Liver (tissue), 9 donors: ENCODE data around the gene PAX8. TPM values are rescaled to one million over a fixed set of nuclear protein-coding genes. Genes with fewer than 3 reads are reported as not detected.
"Not testable (repeated sequence)": the region's sequence is repeated elsewhere in the genome, so short reads cannot be mapped to it uniquely, and the experiment has no call there.

ENCODE experiments used
- DNase-seq: peaks from one replicate; pipeline ENCODE4 v3.0.0-alpha.2; 2017; ENCODE audit warnings: low spot score
- H3K27ac ChIP-seq, 2 donors: one replicate each; pipeline ENCODE4 v1.7.0; 2013; ENCODE audit warnings: inconsistent platforms in 2 of 2, low read length in 2 of 2, control low read depth in 1 of 2, low read depth in 1 of 2, mild to moderate bottlenecking in 1 of 2
- H3K27me3 ChIP-seq, 4 donors: one replicate each; pipeline versions ENCODE4 v1.6.1 to v1.7.0; 2013; ENCODE audit warnings: low read length in 3 of 4, inconsistent platforms in 1 of 4, mild to moderate bottlenecking in 1 of 4, moderate library complexity in 1 of 4; ENCODE audit not compliant: control insufficient read depth in 4 of 4, insufficient read depth in 4 of 4
- H3K36me3 ChIP-seq, 4 donors: one replicate each; pipeline versions ENCODE4 v1.6.1 to v1.7.0; 2013; ENCODE audit warnings: low read length in 3 of 4, mild to moderate bottlenecking in 3 of 4, low read depth in 1 of 4, moderate library complexity in 1 of 4; ENCODE audit not compliant: control insufficient read depth in 4 of 4, insufficient read depth in 3 of 4
- H3K4me1 ChIP-seq, 4 donors: one replicate each; pipeline versions ENCODE4 v1.6.1 to v1.7.0; 2013; ENCODE audit warnings: low read length in 3 of 4, mild to moderate bottlenecking in 3 of 4, moderate library complexity in 1 of 4; ENCODE audit not compliant: control insufficient read depth in 4 of 4, insufficient read depth in 4 of 4
- H3K4me3 ChIP-seq, 3 donors: one replicate each; pipeline versions ENCODE4 v1.6.1 to v1.7.0; 2013; ENCODE audit warnings: low read length in 3 of 3, control low read depth in 1 of 3, low read depth in 1 of 3, mild to moderate bottlenecking in 1 of 3
- H3K9ac ChIP-seq, 2 donors: one replicate each; pipeline ENCODE4 v1.7.0; 2013; ENCODE audit warnings: low read length in 2 of 2, mild to moderate bottlenecking in 2 of 2, moderate library complexity in 2 of 2, control low read depth in 1 of 2, low read depth in 1 of 2
- H3K9me3 ChIP-seq, 4 donors: one replicate each; pipeline versions ENCODE4 v1.6.1 to v1.7.0; 2013; ENCODE audit warnings: low read length in 3 of 4; ENCODE audit not compliant: control insufficient read depth in 4 of 4
- EGR1 ChIP-seq, 2 donors: IDR thresholded peaks; 2 replicates each; pipeline ENCODE4 v1.6.1; 2016 to 2018; ENCODE audit warnings: antibody characterized with exemption in 2 of 2, low read depth in 2 of 2
- HNF4A ChIP-seq, 2 donors: conservative IDR thresholded peaks; 2 replicates each; pipeline ENCODE4 v1.6.1; 2016; ENCODE audit warnings: antibody characterized with exemption in 2 of 2, mild to moderate bottlenecking in 2 of 2
- REST ChIP-seq: IDR thresholded peaks from 2 replicates; pipeline ENCODE4 v1.6.1; 2016; ENCODE audit warnings: antibody characterized with exemption, mild to moderate bottlenecking
- RXRA ChIP-seq, 2 donors: IDR thresholded peaks; 2 replicates each; pipeline ENCODE4 v1.6.1; 2017 to 2018; ENCODE audit warnings: antibody characterized with exemption in 2 of 2, mild to moderate bottlenecking in 1 of 2
- TAF1 ChIP-seq: conservative IDR thresholded peaks from 2 replicates; pipeline ENCODE4 v1.6.1; 2016; ENCODE audit warnings: antibody characterized with exemption, mild to moderate bottlenecking
- WGBS: extraction: QIAGEN DNeasy Blood & Tissue Kit; methylation state at CpG from one replicate; pipeline ENCODE4 v1.1.7; 2013; 5-methylcytosine and 5-hydroxymethylcytosine counted together
- polyA plus RNA-seq, 2 donors: library from polyadenylated mRNA; stranded (reverse) in 1 of 2; unstranded in 1 of 2; fragments of 200-250 nt in 1 of 2; fragments of >200 nt in 1 of 2; fragmentation: Nextera tagmentation in 1 of 2; extraction: Ambion mirVana in 1 of 2; gene quantifications; one replicate each; pipeline versions ENCODE4 v1.2.1 to v1.2.3, GENCODE V29; 2013 to 2015
- total RNA-seq, 2 donors: library from RNA; depleted of rRNA; stranded (reverse); fragments of >200 nt; gene quantifications; one replicate each; pipeline ENCODE4 v1.2.3, GENCODE V29; 2014
- donor health status: healthy.
- donor health status: healthy.
- donor health status: healthy.
- donor health status: healthy.
- donor health status: healthy.

Gene PAX8
- total and polyA plus RNA-seq, 4 donors, result 0.09 to 0.85 (median 0.33) TPM

DNA sequence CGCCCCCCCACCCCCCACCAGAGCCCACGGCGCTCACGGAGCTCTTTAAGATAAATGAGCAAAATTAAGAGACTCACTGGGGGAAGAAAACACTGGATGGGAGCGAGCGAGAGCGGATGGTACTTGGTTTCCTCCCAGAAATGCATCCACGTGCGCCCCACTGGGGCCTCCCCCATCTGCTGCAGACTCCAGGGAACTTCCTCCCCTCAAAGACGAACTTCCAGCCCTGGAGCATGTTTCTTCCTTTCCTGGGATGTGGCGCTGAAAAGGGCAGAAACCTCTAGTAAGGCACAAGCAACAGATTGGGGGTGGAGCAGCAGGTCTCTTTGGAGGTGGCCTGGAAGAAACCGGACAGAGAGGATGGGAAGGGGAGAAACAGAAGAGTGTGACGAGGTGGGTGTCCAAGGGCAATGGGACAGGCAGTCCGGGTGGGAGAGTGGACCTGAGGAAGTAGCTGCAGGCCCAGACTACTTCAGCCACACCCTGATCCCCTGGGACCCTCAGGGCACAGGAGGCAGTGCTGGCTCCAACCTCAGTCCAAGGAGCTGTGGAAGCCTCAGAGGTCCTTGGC, 46.5 kb upstream of the PAX8 start:
- H3K9ac ChIP-seq, result peak overlapping the region in 1 of 2 donors; percentile 49
- peak overlapping the region; percentile 61 to 63 for H3K27ac ChIP-seq
- H3K9me3 ChIP-seq, DNase-seq, H3K27me3 ChIP-seq, H3K36me3 ChIP-seq: not testable (repeated sequence)
- WGBS, result 8% methylated on average over 14 of the region's 14 CpGs
- H3K4me3 ChIP-seq, result peak overlapping the region in 2 of 3 donors; percentile 25 to 61
- peaks cover 4 to 25% (median 16%) of the 10 kb centered on the region in 4 donors for H3K4me1 ChIP-seq

DNA sequence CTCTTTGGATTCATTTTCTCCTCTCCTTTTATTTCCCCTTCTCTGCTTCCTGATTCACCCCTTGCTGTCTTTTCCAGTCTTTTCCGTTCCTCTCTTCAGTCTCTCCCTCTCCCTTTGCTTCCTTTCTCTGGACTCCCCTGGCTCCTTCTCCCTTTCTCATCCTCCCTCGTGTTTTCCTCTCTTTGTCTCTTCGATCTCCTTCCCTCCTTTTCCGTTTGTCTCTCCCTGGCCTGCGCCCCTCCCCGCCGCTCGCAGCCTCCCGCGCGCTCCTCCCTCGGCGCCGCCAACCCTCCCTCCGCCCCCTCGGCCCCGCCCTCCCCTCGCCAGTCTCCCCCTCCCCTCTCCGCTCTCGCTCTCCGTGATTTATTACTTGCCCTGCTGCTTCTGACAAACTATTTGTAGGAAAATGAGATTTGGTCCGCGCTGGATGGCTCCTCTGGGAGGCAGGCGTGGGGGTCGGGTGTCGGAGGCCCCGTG, 46.0 kb upstream of the PAX8 start:
- TF ChIP-seq REST, result no peak
- TF ChIP-seq EGR1 (IDR thresholded peaks at IDR 0.05; ENCODE audit: low read depth in 2 of 2), result no peak
- TF ChIP-seq TAF1, result no peak
- no peak for TF ChIP-seq HNF4A (conservative IDR thresholded peaks at IDR 0.05)
- TF ChIP-seq RXRA (IDR thresholded peaks at IDR 0.05), result no peak
- Histone ChIP-seq H3K9me3 (no peaks in the 10 kb centered on the region), H3K36me3 (no peaks in the 10 kb centered on the region), H3K4me3 (peak overlapping the region in 2 of 3 donors; percentile 53 to 61), H3K4me1 (peaks cover 4 to 25% (median 16%) of the 10 kb centered on the region in 4 donors), H3K27ac (peak overlapping the region; percentile 61 to 63), H3K27me3 (no peaks in the 10 kb centered on the region), H3K9ac (peak overlapping the region in 1 of 2 donors; percentile 49)
- DNase-seq, result peak; percentile 41
- under 1% methylated on average over 27 of the region's 27 CpGs for WGBS

GRCh38 chr2:113323129-113323528, 44.4 kb upstream of the PAX8 start:
- peaks cover 0 to 19% (median 15%) of the 10 kb centered on the region in 4 donors for H3K4me1 ChIP-seq
- not testable (repeated sequence) for H3K4me3 ChIP-seq, H3K9ac ChIP-seq, H3K36me3 ChIP-seq, H3K27me3 ChIP-seq, H3K27ac ChIP-seq, DNase-seq, H3K9me3 ChIP-seq
- 83% methylated on average over 5 of the region's 5 CpGs for WGBS

DNA sequence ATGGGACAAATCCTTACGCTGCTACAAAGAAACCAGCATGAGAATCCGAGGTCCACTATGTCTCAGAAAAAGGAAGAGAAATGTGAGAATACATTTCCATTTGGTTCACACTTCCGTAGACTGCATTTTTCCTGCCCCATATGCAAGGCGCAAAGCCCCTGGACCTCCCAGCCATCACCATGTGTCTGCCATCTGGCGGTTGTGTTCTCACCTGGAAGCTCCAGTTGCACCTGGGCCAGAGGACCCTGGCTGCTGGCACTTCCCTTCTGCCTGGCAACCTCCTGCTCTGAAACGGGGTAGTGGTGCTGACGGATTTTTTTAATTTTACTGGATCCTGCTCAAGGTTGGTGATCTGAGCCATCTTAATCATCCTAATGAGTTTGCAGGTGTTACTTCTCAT, 41.4 kb upstream of the PAX8 start:
- not testable (repeated sequence) for H3K36me3 ChIP-seq, H3K4me3 ChIP-seq, DNase-seq, H3K9me3 ChIP-seq, H3K4me1 ChIP-seq, H3K9ac ChIP-seq, H3K27me3 ChIP-seq, H3K27ac ChIP-seq
- WGBS, result 90% methylated on average over 7 of the region's 7 CpGs

DNA sequence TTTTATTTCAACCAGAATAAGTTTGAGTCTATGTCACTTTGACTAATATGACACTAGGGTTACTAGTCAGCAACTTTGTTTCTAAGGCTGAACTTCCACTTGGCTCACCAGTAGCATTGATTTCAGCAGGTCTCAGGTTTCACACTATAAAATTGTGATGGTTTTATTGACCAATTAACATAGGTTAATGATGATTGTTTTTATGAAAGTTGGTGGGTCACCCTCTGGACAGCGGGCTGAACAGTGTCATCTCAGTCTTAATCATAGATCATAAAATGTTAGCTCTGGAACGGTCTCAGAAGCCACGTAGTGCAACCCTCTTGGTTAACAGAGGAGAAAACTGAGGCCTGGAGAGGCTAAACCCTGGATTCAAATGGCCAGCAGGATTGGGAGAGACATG, 40.2 kb upstream of the PAX8 start:
- 89% methylated on average over 3 of the region's 3 CpGs for WGBS
- not testable (repeated sequence) for H3K27me3 ChIP-seq, H3K4me1 ChIP-seq, H3K4me3 ChIP-seq, DNase-seq, H3K36me3 ChIP-seq, H3K27ac ChIP-seq, H3K9me3 ChIP-seq, H3K9ac ChIP-seq
